GDM1 (cell line): ENCODE data around the gene FIP1L1.
"Not testable (repeated sequence)": the region's sequence is repeated elsewhere in the genome, so short reads cannot be mapped to it uniquely, and the experiment has no call there.

Experiments
- DNase-seq: peaks from one replicate; lab custom pipeline; 2025; lab: John Stamatoyannopoulos, UW

The FIP1L1 gene

DNA sequence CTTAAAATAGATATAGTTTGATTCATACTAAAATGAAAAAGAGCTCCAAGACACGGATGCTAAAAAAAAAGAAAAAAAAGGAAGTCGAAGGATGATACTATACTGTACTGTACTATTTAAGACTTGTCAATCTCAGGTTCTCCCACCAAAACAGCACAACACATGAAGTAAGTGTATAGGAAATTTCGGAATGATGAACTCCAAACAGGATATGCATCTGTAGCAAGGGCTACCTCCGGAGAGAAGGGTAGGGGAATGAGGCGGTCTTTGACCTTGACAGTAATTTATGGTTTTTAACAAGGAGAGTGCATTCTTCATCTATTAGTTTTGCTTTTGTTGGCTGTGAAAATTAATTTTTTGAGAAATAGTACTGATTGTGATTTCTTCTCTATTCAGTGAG lies 541 bp upstream of the FIP1L1 start:
- no peak for DNase-seq

DNA sequence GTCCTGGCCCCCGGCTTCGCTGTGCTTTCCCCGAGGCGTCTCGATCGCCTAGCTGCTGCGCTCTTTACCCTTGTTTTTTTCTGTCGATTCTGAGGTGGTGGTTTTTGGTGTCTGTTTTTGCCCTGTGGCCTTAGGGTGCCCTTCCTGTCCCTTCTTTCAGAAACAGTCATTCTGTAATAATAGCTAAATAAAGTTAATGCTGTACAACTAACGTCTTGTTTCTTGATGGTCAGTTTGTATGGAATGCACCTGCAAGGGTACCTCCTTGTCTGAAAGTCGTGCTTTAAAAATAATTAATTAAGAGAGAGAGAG lies 686 bp downstream of the FIP1L1 start:
- DNase-seq: no peak

DNA sequence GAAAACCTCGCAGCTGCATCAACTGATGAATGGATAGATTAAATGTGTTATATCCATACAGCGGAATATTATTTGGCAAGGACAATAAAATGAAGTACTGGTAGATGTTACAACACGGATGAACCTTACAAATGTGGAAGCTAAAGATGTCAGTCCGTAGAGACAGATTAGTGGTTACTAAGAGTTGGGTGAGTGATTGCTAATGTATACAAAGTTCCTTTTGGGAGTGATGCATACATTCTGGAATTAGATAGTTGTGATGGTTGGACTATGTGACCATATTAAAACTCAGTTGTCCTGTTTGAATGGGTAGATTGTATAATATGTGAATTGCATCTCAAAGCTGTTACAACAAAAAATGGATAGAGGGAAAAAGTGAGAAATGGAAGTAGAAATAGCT lies 2.8 kb downstream of the FIP1L1 start:
- no peak for DNase-seq

DNA sequence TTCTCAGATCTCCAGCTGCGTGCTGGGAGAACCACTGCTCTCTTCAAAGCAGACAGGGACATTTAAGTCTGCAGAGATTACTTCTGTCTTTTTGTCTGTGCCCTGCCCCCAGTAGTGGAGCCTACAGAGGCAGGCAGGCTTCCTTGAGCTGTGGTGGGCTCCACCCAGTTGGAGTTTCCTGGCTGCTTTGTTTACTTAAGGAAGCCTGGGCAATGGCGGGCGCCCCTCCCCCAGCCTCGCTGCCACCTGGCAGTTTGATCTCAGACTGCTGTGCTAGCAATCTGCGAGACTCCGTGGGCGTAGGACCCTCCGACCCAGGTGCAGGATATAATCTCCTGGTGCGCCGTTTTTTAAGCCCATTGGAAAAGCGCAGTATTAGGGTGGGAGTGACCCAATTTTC lies 32.0 kb downstream of the FIP1L1 start:
- DNase-seq: not testable (repeated sequence)

DNA sequence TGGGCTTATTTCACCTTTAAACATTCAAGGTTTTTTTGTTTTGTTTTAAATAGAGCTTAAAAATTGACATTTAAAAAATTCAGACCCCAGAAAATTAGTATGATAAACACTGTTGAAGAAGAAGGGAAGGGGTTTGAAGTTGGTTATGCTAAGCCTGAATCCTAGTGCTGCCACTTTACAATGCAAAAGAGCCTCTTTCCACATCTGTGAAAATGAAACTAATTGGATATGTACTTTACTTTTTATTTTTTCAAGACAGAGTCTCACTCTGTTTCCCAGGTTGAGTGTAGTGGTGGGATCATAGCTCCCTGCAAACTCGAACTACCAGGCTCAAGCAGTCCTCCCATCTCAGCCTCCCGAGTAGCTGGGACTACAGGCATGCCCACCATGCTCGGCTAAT lies 41.8 kb downstream of the FIP1L1 start:
- DNase-seq: no peak

DNA sequence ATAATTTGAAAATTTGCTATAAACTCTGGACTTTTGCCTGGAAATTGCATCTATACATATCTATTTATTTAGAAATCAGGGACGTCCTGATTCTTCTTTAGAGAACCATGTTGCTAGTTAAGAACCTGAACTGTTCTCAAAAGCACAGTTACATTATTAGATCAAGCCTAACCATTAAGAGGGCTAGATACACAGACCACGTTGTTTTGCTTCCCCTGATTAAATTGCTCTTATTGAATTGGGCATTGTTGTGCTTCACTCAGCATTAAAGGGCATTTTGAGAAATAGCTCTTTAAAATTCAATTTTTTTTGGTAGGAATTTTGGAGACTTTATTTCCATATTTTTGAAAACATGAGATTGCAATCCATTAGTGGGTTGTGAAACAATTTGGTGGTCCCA lies 44.4 kb downstream of the FIP1L1 start:
- DNase-seq: no peak

DNA sequence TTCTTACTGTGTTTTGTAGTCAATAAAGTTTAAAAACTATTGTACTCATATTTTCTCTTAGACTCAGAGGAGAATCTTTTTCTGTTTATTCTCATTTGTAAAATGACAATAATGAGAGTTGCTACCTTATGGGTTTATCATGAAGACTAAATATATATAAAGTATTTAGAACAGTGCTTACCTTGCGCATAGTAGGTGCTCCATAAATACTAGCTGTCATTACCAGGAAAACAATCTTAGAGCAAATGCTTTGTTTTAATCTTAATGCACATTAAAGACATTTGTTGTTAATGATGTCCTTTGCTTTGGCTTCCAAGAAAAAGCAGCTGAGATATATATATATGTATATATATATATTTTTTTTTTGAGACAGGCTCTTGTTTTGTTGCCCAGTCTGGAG lies 44.9 kb downstream of the FIP1L1 start:
- DNase-seq: no peak

DNA sequence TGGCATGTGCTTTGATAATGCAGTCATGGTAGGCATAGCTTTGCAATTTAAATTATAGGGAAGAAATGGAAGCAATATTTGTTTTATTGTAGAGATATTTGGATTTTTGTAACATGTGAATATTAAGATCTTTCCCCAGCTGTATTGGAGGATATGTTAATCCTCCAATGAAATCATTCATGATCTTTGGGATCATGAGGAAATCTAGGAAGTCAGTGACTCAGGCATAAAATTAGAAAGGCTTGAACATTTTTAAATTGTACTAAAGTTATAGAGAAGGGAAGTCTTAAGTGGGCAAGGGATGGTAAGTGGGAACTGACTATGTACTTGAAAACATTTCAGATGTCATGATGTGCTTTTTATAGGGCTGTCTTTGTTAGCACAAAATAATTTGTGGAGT lies 46.8 kb downstream of the FIP1L1 start:
- no peak for DNase-seq

DNA sequence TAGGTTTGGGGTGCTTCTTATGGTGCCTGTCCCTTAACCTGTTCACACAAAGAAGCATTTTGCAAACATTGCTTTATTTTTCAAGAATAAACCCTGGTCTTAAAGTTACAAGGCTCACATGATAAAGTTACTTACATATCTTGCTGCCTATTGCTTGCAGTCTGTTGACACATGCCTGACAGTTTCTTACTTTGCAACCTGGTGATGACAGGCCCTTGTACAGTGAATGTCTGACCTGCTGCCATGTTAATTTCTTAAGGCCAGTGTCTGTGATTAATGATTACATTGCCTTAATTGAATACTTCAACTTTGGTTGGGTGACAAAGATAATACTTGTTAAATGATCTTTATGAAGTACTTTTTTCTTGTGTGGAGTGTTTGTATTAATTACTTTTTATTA lies 49.9 kb downstream of the FIP1L1 start:
- DNase-seq: no peak

DNA sequence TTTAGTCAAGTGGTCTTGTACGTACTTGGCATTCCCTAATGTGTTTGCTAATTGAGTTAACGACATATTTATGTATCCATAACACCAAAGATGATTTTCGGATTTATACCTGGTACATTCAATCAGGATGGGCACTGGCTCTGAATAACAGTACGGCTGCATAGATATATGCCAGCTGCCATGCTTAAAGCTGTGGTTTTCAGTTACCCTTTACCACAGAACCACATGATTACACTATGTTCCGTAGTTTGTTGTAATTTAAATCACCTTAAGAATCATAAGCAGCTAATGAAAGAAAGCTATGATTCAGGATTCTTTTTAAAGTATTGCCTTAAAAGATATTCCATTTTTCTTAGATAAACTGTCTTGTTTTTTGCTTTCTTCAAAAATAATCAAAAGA lies 53.6 kb downstream of the FIP1L1 start:
- no peak for DNase-seq

DNA sequence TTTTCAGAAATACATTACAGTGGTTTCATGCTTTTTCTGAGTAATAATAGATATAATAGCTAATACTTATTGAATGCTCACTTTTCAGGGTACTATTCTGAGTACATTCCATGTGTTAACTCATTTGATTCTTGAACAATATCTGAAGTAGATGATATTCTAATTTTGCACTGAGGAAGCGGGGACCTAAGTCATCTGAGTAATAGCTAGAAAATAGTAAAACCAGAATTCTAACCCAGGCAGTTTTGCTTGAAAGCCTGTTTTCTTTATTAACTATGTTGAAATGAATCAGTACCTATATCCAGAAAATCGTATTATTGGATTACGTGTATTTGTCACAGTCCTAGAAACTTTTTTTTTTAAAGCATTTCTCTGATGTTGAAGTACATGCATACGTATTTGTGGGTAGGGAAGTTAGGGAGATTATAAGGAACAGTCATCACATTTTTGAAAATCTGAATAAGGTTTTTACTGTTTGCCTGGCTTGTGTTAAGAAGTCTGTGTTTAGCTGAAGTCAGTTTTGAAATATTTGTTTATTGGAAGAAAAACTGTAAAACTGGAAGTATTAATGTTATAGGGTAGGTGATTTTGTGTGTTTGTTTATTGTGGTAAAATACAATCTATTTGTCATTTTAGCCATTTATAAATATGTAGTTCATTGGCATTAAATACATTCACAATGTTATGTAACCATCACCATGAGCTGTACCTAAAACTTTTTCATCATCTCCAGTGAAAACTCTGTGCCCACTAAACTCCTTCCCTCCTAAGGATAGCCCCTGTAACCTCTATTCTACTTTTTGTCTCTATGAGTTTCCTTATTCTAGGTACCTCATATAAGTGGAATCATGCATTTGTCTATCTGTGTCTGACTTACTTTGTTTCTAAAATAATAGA lies 55.3 kb downstream of the FIP1L1 start:
- DNase-seq: no peak

DNA sequence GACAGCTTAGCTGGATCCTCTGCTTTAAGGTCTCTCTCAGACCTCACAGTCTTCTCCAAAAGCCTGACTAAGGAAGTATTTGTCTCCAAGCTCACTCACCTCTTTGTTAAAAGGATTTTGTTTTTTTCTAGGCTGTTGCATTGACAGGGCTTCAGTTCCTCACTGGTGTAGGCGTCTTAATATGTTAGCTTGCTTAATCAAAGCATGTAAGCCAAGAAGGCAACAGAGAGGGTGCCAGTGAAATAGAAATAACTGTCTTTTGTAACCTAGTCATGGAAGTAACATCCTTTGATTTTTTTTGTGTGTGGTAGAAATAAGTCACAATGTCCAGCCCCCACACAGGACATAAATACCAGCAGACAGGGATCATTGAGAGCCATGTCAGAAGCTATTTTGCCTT lies 58.8 kb downstream of the FIP1L1 start:
- no peak for DNase-seq

DNA sequence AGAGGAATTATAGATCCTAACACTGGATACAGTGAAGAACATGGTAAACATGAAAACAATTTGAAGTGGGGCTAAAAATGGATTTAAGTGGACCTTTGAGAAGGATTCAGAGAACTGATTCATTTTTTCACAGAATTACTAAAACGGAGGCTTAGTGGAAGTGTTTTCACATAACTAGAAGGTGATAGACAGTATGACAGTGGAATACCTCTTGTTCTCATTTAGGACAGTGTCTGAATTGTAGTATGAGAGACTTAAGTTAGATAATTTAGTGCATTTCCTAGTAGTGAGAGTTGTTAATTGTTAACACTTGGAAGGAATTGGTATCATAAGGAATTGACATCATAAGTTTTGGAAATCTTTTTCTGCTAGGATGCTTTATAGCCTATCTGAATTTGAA lies 64.1 kb downstream of the FIP1L1 start:
- no peak for DNase-seq

DNA sequence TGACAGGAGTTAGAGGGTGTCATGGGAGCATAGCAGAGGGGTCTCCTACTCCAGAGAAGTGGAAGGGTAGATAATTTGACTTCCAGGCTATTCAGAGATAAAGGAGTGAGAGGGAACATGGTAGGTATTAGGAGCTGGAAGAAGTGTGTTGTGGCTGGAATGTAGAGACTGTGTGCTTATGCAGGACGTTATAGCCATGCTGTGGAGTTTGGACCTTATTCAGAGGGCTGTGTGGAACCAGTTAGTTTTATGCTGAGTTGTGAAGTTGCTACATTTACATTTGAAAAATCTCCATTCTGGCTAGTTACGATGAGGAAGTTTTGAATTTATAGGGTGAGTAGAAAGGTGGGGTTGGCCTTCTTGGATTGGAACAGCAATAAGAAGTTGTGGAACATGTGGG lies 67.5 kb downstream of the FIP1L1 start:
- DNase-seq: no peak

DNA sequence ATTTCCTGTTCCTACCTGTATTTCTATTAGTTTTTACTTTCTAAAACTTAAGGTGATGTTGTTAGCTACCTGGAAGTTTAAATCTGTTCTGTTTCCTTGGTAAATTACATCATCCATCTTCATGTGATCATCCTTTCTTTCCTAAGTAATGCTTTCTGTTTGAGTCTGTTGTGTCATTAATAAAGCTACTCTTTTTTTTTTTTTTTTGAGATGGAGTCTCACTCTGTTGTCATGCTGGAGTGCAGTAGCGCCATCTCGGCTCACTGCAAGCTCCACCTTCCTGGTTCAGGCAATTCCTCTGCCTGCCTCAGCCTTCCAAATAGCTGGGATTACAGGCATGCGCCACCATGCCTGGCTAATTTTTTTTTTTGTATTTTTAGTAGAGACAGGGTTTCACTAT lies 73.3 kb downstream of the FIP1L1 start:
- no peak for DNase-seq

DNA sequence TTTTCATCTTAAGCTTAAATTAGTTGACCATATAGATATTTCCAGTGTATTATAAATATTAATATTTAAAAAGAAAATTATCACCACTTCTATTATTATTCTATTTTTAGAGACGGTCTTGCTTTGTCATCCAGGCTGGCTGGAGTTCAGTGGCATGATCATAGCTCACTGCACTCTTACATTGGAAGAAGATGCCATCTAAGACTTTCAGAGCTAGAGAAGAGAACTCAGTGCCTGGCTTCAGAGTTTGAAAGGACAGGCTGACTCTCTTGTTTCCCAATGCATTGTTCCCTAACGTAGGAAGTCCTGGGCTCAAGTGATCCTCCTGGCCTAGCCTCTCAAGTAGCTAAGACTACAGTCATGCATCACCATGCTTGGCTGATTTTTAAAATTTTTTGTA lies 75.9 kb downstream of the FIP1L1 start:
- DNase-seq: no peak

DNA sequence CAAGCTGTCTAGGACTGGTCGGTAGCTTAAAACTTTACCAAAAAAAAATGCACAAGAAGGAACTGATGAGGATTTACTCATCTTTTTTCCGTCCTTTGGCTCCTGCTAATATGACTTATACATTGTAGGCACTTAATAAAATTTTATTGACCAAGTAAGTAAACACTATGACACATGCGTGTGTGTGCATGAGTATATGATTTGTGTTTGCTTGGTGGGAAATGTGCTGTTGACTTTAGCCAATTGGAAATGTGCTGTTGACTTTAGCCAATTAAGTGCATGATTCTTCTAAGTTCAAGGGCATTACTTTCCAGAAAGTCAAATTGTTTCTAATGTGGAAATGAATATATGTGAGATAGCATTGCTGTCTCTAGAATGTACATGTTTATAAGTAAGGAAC lies 78.3 kb downstream of the FIP1L1 start:
- no peak for DNase-seq

DNA sequence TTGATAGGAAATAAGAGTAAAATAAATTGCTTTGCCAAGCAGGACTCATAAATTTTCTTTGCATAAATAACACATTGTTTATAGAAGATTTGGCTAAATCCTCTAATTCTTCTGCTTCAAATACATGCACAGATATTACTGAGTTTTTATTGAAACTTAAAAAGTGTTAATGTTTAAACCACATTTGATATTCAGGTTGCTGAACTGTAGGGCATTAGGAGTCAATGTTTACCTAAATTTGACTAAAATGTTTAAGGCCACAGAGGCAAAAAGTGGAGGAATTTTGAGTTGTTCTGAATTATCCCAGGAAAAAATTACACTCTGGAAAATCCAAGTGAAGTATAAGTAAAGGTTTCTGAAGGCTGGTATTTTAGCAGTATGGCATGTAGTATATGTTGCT lies 78.7 kb downstream of the FIP1L1 start:
- no peak for DNase-seq

DNA sequence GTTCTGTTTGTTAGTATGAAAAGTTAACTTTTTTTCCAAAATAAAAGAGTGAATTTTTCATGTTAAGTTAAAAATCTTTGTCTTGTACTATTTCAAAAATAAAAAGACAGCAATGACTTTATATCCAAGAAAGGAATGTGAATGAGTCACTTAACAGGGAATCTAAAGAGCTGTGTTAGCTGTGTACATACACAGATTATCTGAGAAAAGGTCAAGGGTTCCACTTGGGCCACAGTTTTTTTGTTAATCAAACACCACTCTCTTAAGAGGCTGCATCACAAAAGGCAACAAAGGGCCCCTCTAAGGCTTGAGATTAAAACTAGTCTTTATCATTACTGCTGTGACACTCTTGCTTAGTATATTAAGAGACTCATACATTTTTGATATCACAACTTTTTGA lies 82.1 kb downstream of the FIP1L1 start:
- DNase-seq: no peak

DNA sequence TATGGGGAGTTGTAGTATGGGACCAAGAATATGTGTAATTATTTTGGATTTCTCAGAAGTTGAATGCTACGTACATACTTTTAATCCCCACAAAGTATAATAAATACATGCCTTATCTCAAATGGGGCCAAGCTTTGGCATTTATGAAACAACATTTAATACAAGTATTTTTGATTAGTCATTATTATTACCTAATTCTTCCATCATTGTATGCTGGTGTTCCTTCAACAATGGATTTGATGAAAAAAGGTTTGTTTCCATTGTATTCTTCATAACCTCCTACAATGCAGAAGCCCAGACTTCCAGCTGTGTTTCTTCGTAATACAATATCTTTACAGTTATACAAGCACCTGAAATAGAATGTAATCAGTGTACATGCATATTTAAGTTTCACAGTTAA lies 83.8 kb downstream of the FIP1L1 start:
- DNase-seq: no peak

DNA sequence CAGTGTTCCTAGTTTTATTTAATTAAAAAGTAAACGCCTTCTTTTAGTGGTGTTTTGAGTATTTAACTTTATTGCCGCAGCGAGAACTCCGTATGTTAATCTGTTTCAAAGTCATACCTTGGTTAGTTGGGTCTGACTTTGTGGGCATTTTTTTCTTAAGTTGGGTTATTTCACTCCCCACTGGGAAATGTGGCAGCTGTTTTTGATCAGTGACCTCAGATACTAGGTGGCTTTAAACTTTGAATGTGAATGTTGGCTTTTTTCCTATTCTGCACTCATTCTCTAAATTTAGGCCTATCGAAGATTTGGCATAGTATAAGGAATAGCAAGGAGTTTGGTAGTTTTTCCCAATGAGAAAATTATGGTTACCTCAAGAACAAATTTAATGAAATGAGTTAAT lies 85.9 kb downstream of the FIP1L1 start:
- no peak for DNase-seq

DNA sequence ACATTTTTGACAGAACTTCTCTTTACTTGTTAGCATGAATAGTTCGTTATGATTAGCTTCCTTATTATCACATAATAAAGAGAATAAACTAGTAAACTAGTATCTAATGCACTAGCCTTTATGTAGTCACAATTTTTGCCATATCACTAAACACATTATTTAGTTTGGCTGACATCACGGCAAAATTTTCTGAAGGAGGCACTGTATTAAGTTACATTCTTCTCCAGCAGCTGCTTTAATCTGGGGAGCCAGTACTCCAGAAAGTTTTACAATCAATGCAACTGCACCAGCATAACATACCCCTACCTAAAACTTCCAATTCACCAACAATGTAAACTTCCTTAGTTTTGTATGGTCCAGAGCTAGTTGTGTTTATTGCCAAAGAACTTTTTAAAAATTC lies 87.8 kb downstream of the FIP1L1 start:
- no peak for DNase-seq

DNA sequence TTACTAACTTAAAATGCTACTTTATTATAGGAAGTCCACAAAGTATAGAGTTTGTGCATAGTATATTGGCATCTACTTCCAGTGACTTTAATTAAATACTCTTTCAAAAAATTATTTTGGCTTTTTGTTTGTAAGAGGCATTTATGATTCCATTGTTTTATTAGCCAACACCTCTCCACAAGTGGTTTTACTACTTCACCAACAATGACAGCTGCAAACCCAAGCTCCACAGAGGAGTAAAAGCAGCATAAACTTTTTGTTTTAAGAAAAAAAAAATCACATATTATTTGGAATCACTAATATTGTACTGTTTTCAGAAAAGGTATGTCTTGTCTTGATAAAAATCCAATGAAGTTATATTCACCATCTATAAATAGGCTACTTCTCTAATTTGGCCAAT lies 88.5 kb downstream of the FIP1L1 start:
- DNase-seq: no peak

DNA sequence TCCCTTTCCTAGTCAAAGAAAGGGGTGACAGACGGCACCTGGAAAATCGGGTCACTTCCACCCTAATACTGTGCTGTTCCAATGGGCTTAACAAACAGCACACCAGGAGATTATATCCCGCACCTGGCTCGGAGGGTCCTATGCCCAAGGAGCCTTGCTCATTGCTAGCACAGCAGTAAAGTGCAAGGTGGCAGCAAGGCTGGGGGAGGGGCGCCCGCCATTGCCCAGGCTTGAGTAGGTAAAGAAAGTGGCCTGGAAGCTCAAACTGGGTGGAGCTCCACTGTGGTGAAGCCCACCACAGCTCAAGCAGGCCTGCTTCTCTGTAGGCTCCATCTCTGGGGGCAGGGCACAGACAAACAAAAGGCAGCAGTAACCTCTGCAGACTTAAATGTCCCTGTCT lies 89.1 kb downstream of the FIP1L1 start:
- not testable (repeated sequence) for DNase-seq
